Stimulated activated CD4-positive, alpha-beta T cell treated with anti-CD3 and anti-CD28 coated beads, Interleukin-4, amount 100 ng/mL, for 48 hours (primary cell): ENCODE results near the gene GID4.
A peak's percentile ranks its signal among the peaks of the same experiment; 100 is the strongest.

Experiments
- DNase-seq, 2 donors: peaks; one replicate each; pipeline ENCODE4 v3.0.0-alpha.2; 2020; ENCODE audit warnings: low read depth in 2 of 2

GID4 gene

DNA sequence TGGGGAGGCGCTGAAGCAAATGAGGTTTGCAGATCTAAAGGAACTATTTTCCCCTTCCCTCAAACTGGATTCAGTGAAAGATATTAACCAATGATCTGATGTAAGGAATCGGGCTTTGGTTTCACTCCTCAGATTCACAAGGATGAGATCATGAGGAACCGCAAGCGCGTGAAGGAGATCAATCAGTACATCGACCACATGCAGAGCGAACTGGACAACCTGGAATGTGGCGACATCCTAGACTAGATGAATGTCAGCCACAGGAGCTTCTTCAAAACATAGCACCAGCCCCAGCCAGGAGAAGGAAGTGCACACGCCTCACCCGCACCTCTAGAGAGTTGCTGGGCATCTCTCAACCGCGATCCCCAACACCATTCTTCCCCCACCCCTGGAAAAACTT lies 22.8 kb upstream of the GID4 start:
- no peak for DNase-seq

DNA sequence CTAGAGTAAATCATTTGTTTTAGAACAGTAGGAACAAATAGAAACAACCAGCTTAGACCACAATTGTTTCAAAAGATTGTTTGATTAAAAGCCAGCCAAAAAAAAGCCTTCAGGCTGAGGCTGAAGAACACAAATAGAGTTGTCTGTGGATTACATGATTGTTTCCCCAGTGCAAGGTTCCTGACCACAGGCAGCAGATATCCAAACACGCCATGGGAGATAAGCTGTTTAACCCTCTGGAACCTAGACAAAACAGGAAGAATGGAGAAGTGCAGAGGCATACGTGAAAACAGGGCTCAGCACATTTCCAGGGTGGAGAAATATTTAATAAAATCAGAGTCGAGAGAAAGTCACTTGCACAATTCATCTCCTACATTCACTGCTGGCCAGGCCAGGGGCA lies 21.2 kb upstream of the GID4 start:
- no peak for DNase-seq

DNA sequence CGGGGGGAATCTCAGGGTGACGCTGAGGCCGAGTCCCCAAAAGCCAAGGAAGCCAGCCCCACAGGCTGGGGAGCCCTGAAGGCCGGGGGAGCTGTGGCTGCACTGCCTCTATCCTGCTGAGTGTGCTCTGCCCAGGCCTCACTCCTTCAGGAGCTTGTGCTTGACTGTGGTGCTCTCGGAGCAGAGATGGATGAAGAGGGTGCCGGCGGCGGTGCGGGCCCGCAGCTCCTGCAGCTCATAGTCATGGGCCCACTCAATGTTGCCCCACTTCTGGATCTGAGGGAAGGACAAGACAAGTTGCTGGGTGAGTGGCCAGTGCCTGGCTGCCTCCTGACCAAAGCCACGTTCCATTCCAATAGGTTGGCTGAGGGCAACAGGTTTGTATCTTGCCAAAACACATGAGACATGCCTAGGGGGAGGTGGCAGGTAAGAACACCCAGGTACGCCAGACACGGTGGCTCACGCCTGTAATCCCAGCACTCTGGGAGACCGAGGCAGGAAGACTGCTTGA lies 20.7 kb upstream of the GID4 start:
- no peak for DNase-seq

DNA sequence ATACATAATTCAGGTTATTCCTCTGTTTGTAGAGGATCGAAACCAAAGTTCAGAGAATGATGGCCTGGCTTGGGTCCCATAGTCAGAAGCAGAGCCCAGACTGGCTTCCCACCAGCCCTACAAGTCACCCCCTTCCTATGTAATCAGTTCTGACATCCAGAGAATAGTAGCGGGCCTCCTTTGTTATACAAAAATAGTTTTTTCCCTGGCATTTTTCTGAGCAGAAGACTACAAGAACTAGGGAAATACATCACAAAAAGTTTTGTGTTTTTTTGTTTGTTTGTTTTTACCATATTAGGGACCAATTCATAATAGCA lies 19.4 kb upstream of the GID4 start:
- DNase-seq, result no peak

DNA sequence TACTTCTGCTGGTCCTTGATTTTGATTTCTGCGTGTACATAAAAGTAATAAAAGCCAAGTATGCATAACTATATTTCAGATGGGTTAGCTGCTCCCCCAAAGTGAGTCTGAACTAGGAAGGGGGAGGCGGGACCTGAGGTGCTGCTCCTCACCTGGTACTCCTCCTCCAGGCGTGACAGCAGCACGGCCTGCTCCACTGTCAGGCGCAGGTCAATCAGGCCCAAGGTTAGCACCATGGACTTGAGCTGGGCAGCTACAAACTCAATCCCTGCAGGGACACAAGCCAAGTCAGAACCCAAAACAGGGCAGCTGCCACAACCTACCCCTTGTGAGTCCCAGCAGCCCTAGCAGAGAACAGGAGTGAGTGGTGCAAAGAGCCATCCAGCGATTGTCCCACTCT lies 18.2 kb upstream of the GID4 start:
- no peak for DNase-seq

DNA sequence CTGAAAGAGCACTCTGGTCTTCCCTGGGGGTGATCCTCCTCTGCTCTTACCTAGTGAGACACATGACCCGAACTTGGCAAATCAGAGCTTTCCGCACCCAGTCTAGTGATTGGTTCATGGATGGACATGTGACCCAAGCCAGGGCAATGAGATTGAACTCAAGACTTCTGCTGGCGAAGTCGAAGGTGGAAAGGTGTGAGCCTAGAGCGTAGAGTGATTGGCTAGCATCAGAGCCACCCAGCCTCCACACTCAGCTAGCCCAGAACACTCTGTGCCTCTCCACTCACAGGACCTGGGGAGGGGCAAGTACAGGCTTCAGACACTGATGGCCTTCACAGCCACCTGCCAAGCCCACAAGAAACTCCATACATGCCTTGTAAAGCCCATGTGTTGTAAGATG lies 17.8 kb upstream of the GID4 start:
- no peak for DNase-seq

DNA sequence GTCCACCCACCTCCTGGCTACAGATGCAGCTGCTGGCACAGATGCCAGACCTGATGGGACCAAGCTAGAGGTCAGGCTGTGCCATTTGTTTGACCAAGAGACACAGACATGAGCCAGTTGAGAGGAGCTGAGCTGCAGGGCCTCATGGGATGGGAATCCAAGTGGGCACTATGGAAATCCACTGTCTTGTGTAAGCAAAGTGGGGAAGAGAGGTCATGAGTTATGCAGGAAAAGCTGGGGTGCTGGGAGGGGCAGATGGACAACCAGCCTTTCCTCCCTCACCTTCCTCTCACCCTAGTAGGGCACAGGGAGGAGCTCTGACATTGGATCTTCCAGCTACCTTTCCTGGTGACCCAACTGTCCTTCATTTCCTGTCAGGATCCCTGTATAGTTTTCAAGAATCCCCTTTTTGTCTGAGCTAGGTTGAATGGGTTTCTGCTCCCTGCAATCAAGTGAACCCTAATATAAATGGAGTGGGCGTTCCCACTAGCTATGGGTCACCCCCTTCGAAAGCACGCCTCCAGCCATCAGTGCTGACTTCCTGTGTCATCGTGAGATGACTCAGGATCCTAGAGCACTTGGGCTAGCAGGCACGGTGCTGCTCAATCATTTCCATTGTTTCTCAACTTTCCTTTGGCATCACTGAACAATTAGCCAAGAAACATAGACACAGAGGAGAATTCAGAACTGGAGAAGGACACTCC lies 13.8 kb upstream of the GID4 start:
- peak in 1 of 2 donors; percentile 8 for DNase-seq

DNA sequence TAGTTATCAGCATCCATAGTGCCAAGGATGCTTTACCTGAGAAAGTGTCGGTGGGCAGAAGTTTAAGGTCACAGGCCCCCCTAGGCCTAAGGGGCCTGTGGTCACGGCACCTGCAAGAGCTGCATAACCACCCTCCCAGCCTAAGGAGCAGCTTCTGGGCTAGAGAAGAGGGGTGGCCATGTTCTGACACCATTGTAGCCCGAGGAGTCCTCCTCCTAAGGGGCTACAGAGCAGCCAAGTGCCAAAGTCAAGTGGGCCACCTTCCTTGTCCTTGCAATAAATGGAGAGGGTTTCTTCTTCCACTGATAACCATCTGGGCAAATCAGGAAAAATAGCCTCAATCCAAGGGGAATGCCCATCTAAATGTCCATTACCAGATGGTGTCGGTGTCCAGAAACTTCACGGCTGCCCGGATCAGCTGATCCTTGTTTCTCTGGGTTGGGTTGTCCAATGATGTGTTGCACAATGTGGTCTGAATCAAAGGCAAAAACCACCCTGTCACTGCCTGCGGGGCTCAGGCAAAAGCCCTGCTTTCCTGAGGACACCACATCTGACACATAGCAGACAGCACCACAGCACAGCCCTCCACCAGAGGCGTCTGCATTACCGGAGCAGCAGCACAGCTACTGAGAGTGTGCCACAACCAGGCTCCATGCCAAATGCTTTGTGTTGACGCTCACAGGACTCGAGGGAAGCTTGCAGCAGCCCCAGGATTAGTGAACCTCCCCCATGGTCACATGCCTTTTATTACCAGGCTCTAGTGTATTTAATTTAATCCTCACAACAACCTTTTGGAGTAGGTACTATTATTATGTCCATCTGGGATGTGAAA lies 13.0 kb upstream of the GID4 start:
- no peak for DNase-seq

DNA sequence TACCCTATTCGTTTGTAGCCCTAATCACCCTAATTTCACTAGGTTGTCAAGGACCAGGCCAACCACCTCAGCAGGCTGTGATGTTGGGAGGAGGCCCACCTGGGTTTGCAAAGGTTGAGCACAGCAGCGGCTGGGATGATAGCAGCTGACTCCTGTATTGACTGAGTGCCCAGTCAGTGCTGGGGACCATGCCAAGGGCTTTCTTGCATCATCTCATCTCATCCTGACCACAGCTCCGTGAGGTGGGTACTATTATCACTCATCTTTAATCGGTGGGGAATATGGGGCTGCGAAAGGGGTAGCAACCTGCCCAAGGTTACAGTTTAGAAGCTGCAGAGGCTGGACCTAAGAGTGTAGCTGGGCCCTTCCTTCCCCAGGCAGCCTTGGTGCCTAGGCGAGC lies 11.9 kb upstream of the GID4 start:
- DNase-seq, result no peak

DNA sequence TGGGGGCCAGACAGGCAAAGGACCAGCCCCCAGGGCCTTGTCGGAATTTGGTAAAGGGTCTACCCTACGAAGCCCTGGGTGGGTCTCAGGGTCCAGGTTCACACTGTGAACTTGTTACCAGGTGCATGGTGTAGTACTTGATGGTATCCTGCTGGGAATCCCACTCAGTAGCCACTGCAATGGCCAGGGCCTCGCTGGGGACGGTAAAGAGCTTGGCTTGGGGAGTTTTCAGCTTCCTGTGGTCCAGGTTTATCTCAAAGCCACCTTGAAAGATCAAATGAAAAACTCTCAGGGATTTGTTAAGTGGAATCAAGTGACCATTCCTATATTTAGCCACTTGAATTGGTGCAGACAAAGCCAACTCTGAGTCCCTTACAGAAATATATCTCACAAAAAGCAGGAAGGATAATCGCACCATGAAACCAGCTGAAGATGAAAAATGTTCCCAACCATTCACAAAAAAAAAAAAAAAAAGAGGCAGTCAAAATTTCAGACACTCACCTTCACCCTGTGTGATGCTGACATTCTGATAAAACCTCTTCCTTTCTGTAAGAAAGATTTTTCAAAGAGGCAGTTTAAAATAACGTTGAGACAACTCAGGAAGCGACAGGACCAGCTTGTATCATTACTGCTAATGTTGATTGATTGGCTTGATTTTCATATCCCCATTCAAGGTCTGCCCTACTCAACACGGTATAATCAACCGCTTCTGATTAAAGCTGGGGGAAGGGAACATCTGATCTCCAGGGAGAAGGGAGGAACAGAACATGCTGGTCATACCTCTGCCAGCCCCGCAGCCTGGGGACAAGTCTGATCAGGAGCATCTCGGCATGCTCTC lies 10.9 kb upstream of the GID4 start:
- DNase-seq, result no peak

DNA sequence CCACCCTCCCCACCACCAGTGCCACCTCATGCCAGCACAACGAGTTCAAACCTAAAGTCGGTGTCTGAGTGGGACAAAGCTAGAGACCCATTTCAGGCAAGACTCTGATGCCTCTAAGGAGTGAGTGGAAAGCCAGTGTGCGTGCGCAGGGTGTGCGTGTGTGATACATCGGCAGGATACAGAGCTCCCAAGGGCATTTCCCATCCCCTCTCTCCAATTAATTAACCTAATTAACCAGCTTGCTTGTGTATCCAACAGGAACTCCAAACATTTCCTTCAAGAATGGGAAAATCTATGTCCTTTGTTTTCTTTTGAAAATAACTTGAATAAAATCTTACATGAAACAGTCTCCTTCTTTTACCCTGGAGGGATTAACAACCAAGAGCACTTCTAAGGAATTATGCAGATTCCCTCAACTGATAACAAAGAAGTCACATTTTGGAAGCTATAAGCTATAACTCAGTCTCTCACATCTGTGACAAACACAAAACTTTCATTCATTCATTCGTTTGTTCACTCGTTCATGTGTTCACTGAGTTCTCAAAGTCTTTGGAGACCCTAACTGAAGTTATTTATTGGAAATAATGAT lies 10.2 kb upstream of the GID4 start:
- no peak for DNase-seq

DNA sequence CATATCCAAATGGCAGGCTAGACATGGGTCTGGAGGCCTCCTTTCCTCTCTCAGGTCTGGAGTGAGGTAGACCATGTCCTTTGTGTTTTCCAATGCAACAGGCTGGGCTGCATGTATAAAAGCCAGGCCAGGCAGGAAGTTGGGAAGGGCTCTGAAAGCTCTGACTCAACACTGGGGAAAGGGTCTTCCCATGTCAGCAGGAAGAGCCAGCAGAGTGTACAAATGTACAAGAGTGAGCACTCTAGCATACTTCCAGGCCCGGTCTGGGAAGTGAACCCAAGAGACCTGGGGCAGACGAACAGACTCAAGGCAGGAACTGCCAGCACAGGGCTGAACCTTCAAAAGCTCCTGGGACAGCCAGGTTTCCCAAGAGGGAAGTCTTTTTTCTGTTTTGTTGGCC lies 7.3 kb upstream of the GID4 start:
- DNase-seq, result no peak

DNA sequence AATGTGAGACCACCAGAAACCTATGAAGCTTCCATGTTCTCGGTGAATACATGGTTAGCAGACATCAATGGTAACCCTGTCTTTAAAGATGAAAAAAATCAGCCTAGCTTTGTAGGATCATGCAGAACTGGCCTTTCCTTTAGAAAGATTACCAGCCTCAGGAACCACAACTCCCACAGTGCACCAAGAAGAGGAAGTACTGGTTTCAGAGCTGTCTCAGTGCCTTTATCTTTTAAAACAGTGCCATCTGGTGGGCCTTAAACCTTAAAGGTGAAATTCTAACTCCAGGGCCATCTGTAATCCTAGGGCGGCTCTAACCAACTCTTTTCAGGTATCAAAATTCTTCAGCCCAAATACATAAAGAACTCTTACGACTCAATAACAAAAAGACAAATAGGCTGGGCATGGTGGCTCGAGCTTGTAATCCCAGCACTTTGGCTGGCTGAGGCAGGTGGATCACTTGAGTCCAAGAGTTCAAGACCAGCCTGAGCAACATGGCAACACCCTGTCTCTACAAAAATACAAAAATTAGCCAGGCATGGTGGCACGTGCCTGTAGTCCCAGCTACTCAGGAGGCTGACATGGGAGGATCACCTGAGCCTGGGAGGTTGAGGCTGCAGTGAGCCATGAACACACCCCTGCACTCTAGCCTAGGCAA lies 5.6 kb upstream of the GID4 start:
- peak in 1 of 2 donors; percentile 16 for DNase-seq

DNA sequence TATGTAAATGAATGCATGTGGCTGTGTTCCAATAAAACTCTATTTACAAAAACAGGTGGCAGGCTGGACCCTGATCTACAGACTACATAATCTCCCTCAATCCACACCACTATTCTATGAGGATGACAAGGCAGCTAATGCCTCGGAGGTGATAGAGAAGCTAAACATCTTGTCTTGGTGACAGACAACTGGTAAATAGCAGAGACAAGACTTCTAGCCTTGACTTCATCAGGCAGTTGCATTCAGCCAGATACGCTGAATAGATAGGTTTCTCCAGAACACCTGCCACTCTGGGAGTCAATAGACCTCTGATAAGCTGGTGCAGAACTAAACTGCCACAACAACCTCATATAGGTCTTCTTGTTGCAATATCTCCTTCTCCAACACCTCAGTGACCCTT lies 3.5 kb upstream of the GID4 start:
- DNase-seq, result no peak

DNA sequence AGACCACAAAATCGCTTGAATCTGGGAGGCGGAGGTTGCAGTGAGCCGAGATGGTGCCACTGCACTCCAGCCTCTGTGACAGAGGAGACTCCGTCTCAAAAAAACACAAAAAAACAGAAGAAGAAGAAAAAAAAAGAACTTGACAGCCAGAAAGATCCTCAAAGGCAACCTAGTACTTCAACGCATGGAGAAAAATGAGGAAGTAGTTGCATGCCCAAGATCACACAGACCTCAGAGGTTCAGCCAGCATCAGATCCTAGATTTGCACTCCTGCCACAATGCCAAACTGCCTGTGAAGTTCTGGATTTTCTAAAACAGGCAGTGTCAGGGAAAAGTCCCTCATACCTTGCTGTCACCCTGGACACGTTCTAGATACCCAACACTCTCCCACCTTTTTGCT lies 1.7 kb upstream of the GID4 start:
- DNase-seq, result no peak

DNA sequence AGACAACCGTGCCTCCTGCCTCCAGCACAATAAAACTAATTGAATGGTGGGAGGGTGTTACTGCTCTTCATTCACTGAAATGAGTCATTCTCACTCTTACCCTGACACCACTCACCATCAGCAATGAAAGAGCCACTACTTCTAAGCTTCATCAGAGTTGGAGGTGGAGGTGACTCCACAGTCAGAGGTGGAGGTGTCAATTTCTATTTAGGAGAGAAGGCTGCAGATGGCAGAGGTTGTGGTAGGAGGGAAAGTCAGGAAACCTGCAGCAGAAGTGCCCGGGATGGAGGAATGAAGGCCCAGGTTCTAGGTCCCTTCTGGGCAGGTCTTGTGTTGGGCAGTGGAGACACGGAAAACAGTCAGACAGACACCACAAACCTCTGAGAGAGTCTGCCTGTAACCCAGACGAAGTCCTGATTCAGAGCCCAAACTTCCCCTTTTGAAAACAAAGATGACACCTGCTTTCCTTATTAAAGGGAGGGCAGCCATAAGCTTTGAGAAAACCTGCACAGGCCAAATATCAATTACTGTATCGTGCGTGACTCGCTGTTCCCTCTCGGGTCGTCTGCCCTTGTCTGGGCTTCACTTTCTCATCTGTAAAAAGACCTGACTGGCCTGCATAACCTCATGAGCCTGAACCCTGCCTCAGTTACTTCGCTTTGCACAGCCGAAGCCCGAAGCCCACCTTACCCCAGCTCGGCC lies 908 bp upstream of the GID4 start:
- peak in 1 of 2 donors; percentile 19 for DNase-seq

DNA sequence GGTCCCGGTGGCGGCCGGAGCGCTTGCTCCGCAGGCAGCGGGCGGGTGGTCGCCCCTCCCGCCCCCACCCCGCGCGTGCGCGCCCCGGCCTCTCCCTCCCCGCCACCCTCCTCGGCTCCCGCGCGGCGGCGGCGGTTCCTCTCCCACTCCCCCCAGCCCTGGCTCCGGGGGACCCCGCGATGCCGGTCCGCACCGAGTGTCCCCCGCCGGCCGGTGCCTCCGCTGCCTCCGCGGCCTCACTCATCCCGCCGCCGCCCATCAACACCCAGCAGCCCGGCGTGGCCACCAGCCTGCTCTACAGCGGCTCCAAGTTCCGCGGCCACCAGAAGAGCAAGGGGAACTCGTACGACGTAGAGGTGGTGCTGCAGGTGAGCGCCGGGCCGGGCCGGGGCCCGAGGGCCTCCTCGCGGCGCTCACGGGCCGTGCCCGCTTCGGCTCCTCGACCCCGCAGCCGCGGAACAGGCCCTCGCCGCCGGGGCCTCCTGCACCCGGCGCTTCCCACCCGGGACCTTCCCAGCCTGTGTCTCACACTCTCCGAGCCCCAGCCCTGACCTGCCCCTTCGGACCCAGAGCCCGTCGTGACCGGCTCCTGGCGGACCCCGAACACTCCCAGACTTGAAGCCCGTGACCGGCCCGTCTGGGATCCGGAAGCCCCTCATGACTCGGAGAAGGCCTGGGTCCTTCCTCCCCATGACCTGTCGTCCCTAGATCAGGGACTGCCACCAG lies 490 bp downstream of the GID4 start:
- DNase-seq, result no peak

DNA sequence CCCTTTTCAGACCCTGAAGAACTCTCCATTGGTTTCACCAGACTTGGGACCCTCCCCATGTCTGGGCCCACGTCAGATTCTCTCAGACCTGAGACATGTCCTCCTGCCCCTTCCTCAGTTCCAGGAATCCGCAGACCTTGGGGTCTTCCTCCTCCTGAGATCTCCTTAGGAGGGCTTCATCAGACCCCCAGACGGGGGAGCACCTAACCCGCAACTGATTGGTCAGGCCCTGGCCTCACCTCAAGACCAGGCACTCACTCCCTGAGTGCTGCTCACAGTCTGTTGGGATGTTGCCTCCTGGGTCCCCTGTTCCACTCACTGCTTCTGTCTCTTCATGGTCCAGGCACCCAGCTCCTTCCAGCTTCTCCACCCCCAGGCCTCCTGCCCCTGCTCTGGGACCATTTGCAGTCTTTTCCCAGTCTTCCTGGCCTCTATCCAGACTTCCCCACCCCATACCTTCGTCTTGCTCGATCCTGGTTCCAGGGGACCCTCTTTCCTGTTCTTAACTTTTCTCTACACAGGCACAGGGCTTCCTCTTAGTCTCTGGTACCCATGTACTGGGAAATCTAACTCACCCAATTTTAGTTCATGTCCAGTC lies 1.2 kb downstream of the GID4 start:
- DNase-seq, result no peak

DNA sequence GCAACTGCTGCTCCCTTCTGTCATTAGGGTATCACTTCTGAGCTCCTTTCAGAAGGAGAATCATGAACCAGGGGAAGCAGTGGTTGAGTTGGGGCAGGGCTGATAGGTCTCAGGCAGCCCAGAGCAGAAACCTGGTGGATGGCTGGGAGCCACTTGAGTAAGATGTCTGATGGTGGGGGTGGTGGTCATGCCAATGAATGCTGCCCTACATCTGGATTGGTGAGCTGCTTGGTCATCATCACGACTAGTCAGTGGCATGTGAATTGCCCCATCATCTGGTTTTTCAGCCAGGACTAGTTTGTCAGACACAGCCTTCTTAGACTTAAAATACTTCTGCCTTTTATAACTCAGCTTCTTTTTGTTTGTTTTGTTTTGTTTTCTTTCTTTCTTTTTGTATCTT lies 2.6 kb downstream of the GID4 start:
- no peak for DNase-seq

DNA sequence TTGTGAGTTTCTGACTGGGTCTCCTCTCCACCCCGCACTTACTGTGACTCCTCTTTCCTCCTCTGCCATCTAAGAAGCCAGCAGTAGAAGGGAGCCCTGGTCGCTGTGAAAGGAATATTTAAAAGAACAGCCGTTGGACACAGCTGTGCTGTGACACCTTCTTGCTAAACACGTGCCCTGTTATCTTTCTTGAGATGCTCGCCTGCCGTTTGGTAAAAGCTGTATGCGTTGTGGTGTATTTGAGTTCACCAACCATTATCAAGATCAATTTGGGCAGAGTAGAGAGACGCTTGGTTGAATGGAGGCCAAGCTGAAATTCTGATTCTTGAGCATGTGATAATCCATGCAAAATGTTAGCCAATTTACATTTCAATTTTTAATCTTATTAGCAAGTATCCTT lies 3.8 kb downstream of the GID4 start:
- no peak for DNase-seq
